Measurements from ENCODE around the gene SYT1. TPM values are rescaled to one million over a fixed set of nuclear protein-coding genes. Genes with fewer than 3 reads are reported as not detected.

SYT1 gene
- total RNA-seq, 6 donors from 2014 or later = 0.52 to 0.67 (median 0.59) TPM; not detected in 3

GRCh38 chr12:79156846-79157463 lies 292.4 kb downstream of the SYT1 start:
- no peaks in the 10 kb centered on the region for H3K9me3 ChIP-seq
- H3K27me3 ChIP-seq = no peaks in the 10 kb centered on the region
- H3K27ac ChIP-seq = no peak overlapping the region
- DNase-seq = no peak
- peaks cover 0 to 4% (median 0%) of the 10 kb centered on the region in 4 donors for H3K4me1 ChIP-seq
- no peak overlapping the region for H3K4me3 ChIP-seq
- 78 to 80% methylated on average over 6 of the region's 6 CpGs for WGBS, 2 donors
- no peaks in the 10 kb centered on the region for H3K36me3 ChIP-seq
- TF ChIP-seq EP300 (IDR thresholded peaks at IDR 0.05) (no peak), POLR2AphosphoS5 (IDR thresholded peaks at IDR 0.05) (no peak), POLR2A (IDR thresholded peaks at IDR 0.05) (no peak), CTCF (IDR thresholded peaks at IDR 0.05) (no peak)
- ATAC-seq (ENCODE audit: low FRiP score in 2 of 2) = peak in 1 of 2 donors; percentile 39

GRCh38 chr12:79161249-79161934 lies 296.8 kb downstream of the SYT1 start:
- Histone ChIP-seq H3K4me3 (no peak overlapping the region), H3K4me1 (peaks cover 0 to 3% (median 0%) of the 10 kb centered on the region in 4 donors), H3K27ac (no peak overlapping the region), H3K36me3 (no peaks in the 10 kb centered on the region), H3K9me3 (no peaks in the 10 kb centered on the region), H3K27me3 (no peaks in the 10 kb centered on the region)
- TF ChIP-seq CTCF (IDR thresholded peaks at IDR 0.05) (no peak), EP300 (IDR thresholded peaks at IDR 0.05) (no peak), POLR2AphosphoS5 (IDR thresholded peaks at IDR 0.05) (no peak), POLR2A (IDR thresholded peaks at IDR 0.05) (no peak)
- 37 to 58% methylated on average over 1 of the region's 1 CpG for WGBS, 2 donors
- no peak for DNase-seq
- no peak for ATAC-seq (ENCODE audit: low FRiP score in 2 of 2)

GRCh38 chr12:79162147-79162772 lies 297.7 kb downstream of the SYT1 start:
- Histone ChIP-seq H3K4me3 (no peak overlapping the region), H3K4me1 (peaks cover 0 to 3% (median 0%) of the 10 kb centered on the region in 4 donors), H3K9me3 (no peaks in the 10 kb centered on the region), H3K36me3 (no peaks in the 10 kb centered on the region), H3K27me3 (no peaks in the 10 kb centered on the region), H3K27ac (no peak overlapping the region)
- no peak for DNase-seq
- 74 to 80% methylated on average over 3 of the region's 3 CpGs for WGBS, 2 donors
- no peak for ATAC-seq (ENCODE audit: low FRiP score in 2 of 2)
- no peak for TF ChIP-seq POLR2AphosphoS5 (IDR thresholded peaks at IDR 0.05)
- no peak for TF ChIP-seq CTCF (IDR thresholded peaks at IDR 0.05)
- no peak for TF ChIP-seq EP300 (IDR thresholded peaks at IDR 0.05)
- TF ChIP-seq POLR2A (IDR thresholded peaks at IDR 0.05) = no peak

- Histone ChIP-seq H3K4me1 (peaks cover 0 to 3% (median 0%) of the 10 kb centered on the region in 4 donors), H3K4me3 (no peak overlapping the region), H3K27ac (no peak overlapping the region), H3K27me3 (no peaks in the 10 kb centered on the region), H3K9me3 (no peaks in the 10 kb centered on the region), H3K36me3 (no peaks in the 10 kb centered on the region)
- no peak for DNase-seq
- TF ChIP-seq POLR2A (IDR thresholded peaks at IDR 0.05) (no peak), EP300 (IDR thresholded peaks at IDR 0.05) (no peak), POLR2AphosphoS5 (IDR thresholded peaks at IDR 0.05) (no peak), CTCF (IDR thresholded peaks at IDR 0.05) (no peak)
- no peak for ATAC-seq (ENCODE audit: low FRiP score in 2 of 2)
- 62 to 70% methylated on average over 1 of the region's 1 CpG for WGBS, 2 donors
These were observed 298.4 kb downstream of the SYT1 start for GRCh38 chr12:79162948-79163347.

Data from upper lobe of left lung (tissue), 6 donors.